H1 (cell line): ENCODE measurements around the gene RFX2. TPM values are rescaled to one million over a fixed set of nuclear protein-coding genes. Genes with fewer than 3 reads are reported as not detected.

Source experiments
- CTCF ChIA-PET: fragments of 300-600 bp; sonication (Branson Sonifier 250); formaldehyde crosslinking; loops from one replicate; lab custom pipeline; 2021; ENCODE audit not compliant: partially characterized antibody; lab: Charles Lee
- POLR2A ChIA-PET: fragments of 300-600 bp; sonication (Branson Sonifier 250); formaldehyde crosslinking; loops from one replicate; lab custom pipeline; 2021; ENCODE audit warnings: inconsistent platforms; ENCODE audit not compliant: partially characterized antibody; lab: Charles Lee
- DNase-seq, 2 experiments: peaks; one replicate each; pipeline versions ENCODE4 v3.0.0 to v3.0.0-alpha.2; 2010 to 2022; ENCODE audit warnings: low spot score in 2 of 2, low read depth in 1 of 2, mixed read lengths in 1 of 2
- FAIRE-seq: peaks from 2 replicates; lab custom pipeline; 2011; peaks lifted over from hg19 to GRCh38; lab: Jason Lieb, UNC
- H2AFZ ChIP-seq: 2 replicates; pipeline ENCODE4 v1.8.1; 2012; ENCODE audit warnings: low read length, inconsistent platforms
- H2AK5ac ChIP-seq: 2 replicates; pipeline ENCODE4 v1.6.1; 2013; ENCODE audit warnings: low read depth, low read length
- H2BK120ac ChIP-seq: replicated peaks from 2 replicates; pipeline ENCODE3; 2013; ENCODE audit warnings: low read depth, low read length, inconsistent platforms
- H2BK12ac ChIP-seq: 2 replicates; pipeline ENCODE4 v1.6.1; 2013; ENCODE audit warnings: low read depth, low read length
- H2BK15ac ChIP-seq: 2 replicates; pipeline ENCODE4 v1.6.1; 2013; ENCODE audit warnings: low read length
- H2BK20ac ChIP-seq: 2 replicates; pipeline ENCODE4 v1.6.1; 2013; ENCODE audit warnings: low read length
- H2BK5ac ChIP-seq: 2 replicates; pipeline ENCODE4 v1.6.1; 2013; ENCODE audit warnings: low read depth, low read length
- H3K14ac ChIP-seq: 2 replicates; pipeline ENCODE4 v1.6.1; 2013; ENCODE audit warnings: inconsistent platforms; ENCODE audit not compliant: insufficient read length
- H3K18ac ChIP-seq: 2 replicates; pipeline ENCODE4 v1.6.1; 2013; ENCODE audit warnings: low read length; ENCODE audit errors: extremely low read depth
- H3K23ac ChIP-seq: 2 replicates; pipeline ENCODE4 v1.6.1; 2013; ENCODE audit warnings: inconsistent platforms; ENCODE audit not compliant: insufficient read length
- H3K23me2 ChIP-seq: 2 replicates; pipeline ENCODE4 v1.6.1; 2013; ENCODE audit warnings: low read depth, low read length
- H3K27ac ChIP-seq: 2 replicates; pipeline ENCODE4 v1.6.1; 2011; ENCODE audit warnings: low read depth, low read length, inconsistent platforms
- H3K27me3 ChIP-seq, 4 experiments: replicated peaks in 1 of 4; 1 replicate in 1 of 4; 2 replicates in 3 of 4; pipeline versions ENCODE4 v1.6.1 to v1.8.1; 2011 to 2013; ENCODE audit warnings: low read length in 3 of 4, mild to moderate bottlenecking in 3 of 4, inconsistent platforms in 2 of 4, mixed read lengths in 2 of 4, moderate library complexity in 1 of 4; ENCODE audit not compliant: control insufficient read depth in 3 of 4, insufficient read depth in 3 of 4; ENCODE audit errors: extremely low read depth in 1 of 4
- H3K36me3 ChIP-seq, 4 experiments: 2 replicates each; pipeline versions ENCODE4 v1.6.1 to v1.8.1; 2011 to 2013; ENCODE audit warnings: mild to moderate bottlenecking in 4 of 4, low read length in 3 of 4, moderate library complexity in 2 of 4, control low read depth in 1 of 4, inconsistent platforms in 1 of 4; ENCODE audit not compliant: insufficient read depth in 4 of 4, control insufficient read depth in 2 of 4
- H3K4ac ChIP-seq: replicated peaks from 2 replicates; pipeline ENCODE3; 2013; ENCODE audit warnings: low read length, low read depth, mixed read lengths, inconsistent platforms; ENCODE audit not compliant: insufficient read length
- H3K4me1 ChIP-seq, 4 experiments: replicated peaks in 1 of 4; 1 replicate in 1 of 4; 2 replicates in 3 of 4; pipeline versions ENCODE4 v1.6.1 to v1.8.1; 2011 to 2013; ENCODE audit warnings: low read length in 3 of 4, inconsistent platforms in 2 of 4, mixed read lengths in 1 of 4; ENCODE audit not compliant: insufficient read depth in 4 of 4, control insufficient read depth in 3 of 4
- H3K4me2 ChIP-seq, 2 experiments: 2 replicates each; pipeline versions ENCODE4 v1.6.1 to v1.8.1; 2011 to 2013; ENCODE audit warnings: low read depth in 2 of 2, low read length in 2 of 2, control low read depth in 1 of 2, inconsistent platforms in 1 of 2, mild to moderate bottlenecking in 1 of 2; ENCODE audit not compliant: insufficient read depth in 1 of 2
- H3K4me3 ChIP-seq, 4 experiments: fragments of 200-600, 300-600 bp in 1 of 4; sonication (generic), shearing (Covaris generic), sonication (Bioruptor Twin) in 1 of 4; 2 replicates each; pipeline versions ENCODE4 v1.5.1 to v1.8.1; 2011 to 2016; ENCODE audit warnings: low read length in 4 of 4, low read depth in 3 of 4, control low read depth in 2 of 4, inconsistent platforms in 2 of 4, mild to moderate bottlenecking in 2 of 4, mixed read lengths in 1 of 4, moderate library complexity in 1 of 4; ENCODE audit not compliant: insufficient read depth in 2 of 4; ENCODE audit errors: extremely low read depth in 1 of 4
- H3K56ac ChIP-seq: replicated peaks from 2 replicates; pipeline ENCODE3; 2013; ENCODE audit warnings: low read depth, mild to moderate bottlenecking, mixed read lengths, low read length, inconsistent platforms; ENCODE audit not compliant: insufficient read length
- H3K79me1 ChIP-seq: 2 replicates; pipeline ENCODE4 v1.6.1; 2013; ENCODE audit warnings: low read depth, low read length, control low read depth
- H3K79me2 ChIP-seq, 2 experiments: 2 replicates each; pipeline versions ENCODE4 v1.6.1 to v1.8.1; 2012 to 2013; ENCODE audit warnings: low read length in 2 of 2, mild to moderate bottlenecking in 2 of 2, inconsistent platforms in 1 of 2; ENCODE audit not compliant: insufficient read depth in 2 of 2, control insufficient read depth in 1 of 2
- H3K9ac ChIP-seq, 4 experiments: replicated peaks in 1 of 4; 1 replicate in 1 of 4; 2 replicates in 3 of 4; pipeline versions ENCODE4 v1.6.1 to v1.8.1; 2011 to 2013; ENCODE audit warnings: low read depth in 3 of 4, low read length in 3 of 4, control low read depth in 2 of 4, mild to moderate bottlenecking in 2 of 4, moderate library complexity in 2 of 4, inconsistent platforms in 1 of 4; ENCODE audit errors: extremely low read depth in 1 of 4
- H3K9me3 ChIP-seq, 2 experiments: 2 replicates each; pipeline versions ENCODE4 v1.6.1 to v1.8.1; 2012 to 2013; ENCODE audit warnings: mild to moderate bottlenecking in 2 of 2, moderate library complexity in 2 of 2, control low read depth in 1 of 2, inconsistent platforms in 1 of 2, low read depth in 1 of 2, low read length in 1 of 2, mixed read lengths in 1 of 2; ENCODE audit not compliant: insufficient read depth in 2 of 2
- H4K20me1 ChIP-seq, 2 experiments: replicated peaks in 1 of 2; 2 replicates each; pipeline versions ENCODE3 to v1.8.1; 2011 to 2013; ENCODE audit warnings: inconsistent platforms in 2 of 2, low read length in 2 of 2, mild to moderate bottlenecking in 1 of 2; ENCODE audit not compliant: insufficient read depth in 2 of 2, control insufficient read depth in 1 of 2
- H4K5ac ChIP-seq: 2 replicates; pipeline ENCODE4 v1.6.1; 2013; ENCODE audit warnings: low read length, low read depth, mixed read lengths, inconsistent platforms; ENCODE audit not compliant: insufficient read length
- H4K8ac ChIP-seq: 2 replicates; pipeline ENCODE4 v1.8.0; 2013; ENCODE audit warnings: mild to moderate bottlenecking, moderate library complexity, low read length, inconsistent platforms; ENCODE audit not compliant: insufficient read depth; ENCODE audit errors: extremely low read depth
- H4K91ac ChIP-seq: replicated peaks from 2 replicates; pipeline ENCODE3; 2013; ENCODE audit warnings: low read length, mixed read lengths, inconsistent platforms; ENCODE audit not compliant: insufficient read length
- ASH2L ChIP-seq: fragments of 200-600, 300-600 bp; sonication (generic); IDR thresholded peaks from one replicate; pipeline ENCODE4 v1.7.1; 2017; ENCODE audit warnings: low read length
- BACH1 ChIP-seq: IDR thresholded peaks from 2 replicates; pipeline ENCODE4 v1.6.1; 2012; ENCODE audit warnings: low read length, improper control_type of control experiment
- CBX8 ChIP-seq: fragments of 300-800, 300-1000 bp; sonication (generic); IDR thresholded peaks from 2 replicates; pipeline ENCODE4 v1.7.1; 2016; ENCODE audit warnings: low read depth, low read length, borderline replicate concordance
- CHD1 ChIP-seq: IDR thresholded peaks from 2 replicates; pipeline ENCODE4 v1.6.1; 2012; ENCODE audit warnings: low read depth, low read length, improper control_type of control experiment
- EP300 ChIP-seq, 2 experiments: IDR thresholded peaks; 1 replicate in 1 of 2; 2 replicates in 1 of 2; pipeline ENCODE4 v1.6.1; 2011 to 2012; ENCODE audit warnings: low read depth in 2 of 2, low read length in 2 of 2, mild to moderate bottlenecking in 2 of 2, borderline replicate concordance in 1 of 2, inconsistent platforms in 1 of 2, moderate library complexity in 1 of 2
- FOSL1 ChIP-seq: IDR thresholded peaks from 2 replicates; pipeline ENCODE4 v1.6.1; 2011; ENCODE audit warnings: mild to moderate bottlenecking, low read depth, low read length, moderate library complexity; ENCODE audit not compliant: insufficient read depth
- JUND ChIP-seq: IDR thresholded peaks from 2 replicates; pipeline ENCODE4 v1.6.1; 2011; ENCODE audit warnings: mild to moderate bottlenecking, improper control_type of control experiment, low read length
- KDM4A ChIP-seq: IDR thresholded peaks from one replicate; pipeline ENCODE4 v1.7.1; 2012; ENCODE audit warnings: low read depth, mild to moderate bottlenecking, moderate library complexity, low read length, inconsistent platforms; ENCODE audit not compliant: severe bottlenecking
- MAFK ChIP-seq: IDR thresholded peaks from 2 replicates; pipeline ENCODE4 v1.6.1; 2012; ENCODE audit warnings: low read depth, mild to moderate bottlenecking, improper control_type of control experiment, low read length
- POLR2A ChIP-seq, 2 experiments: IDR thresholded peaks; 1 replicate in 1 of 2; 2 replicates in 1 of 2; pipeline ENCODE4 v1.6.1; 2011; ENCODE audit warnings: low read depth in 2 of 2, low read length in 2 of 2, mild to moderate bottlenecking in 2 of 2; ENCODE audit errors: control extremely low read depth in 1 of 2
- RNF2 ChIP-seq: fragments of 200-900, 300-1000 bp; sonication (generic); IDR thresholded peaks from 2 replicates; pipeline ENCODE4 v1.7.1; 2016; ENCODE audit warnings: borderline replicate concordance, low read depth, mild to moderate bottlenecking, antibody characterized with exemption, low read length; ENCODE audit not compliant: poor library complexity, severe bottlenecking; ENCODE audit errors: missing control alignments
- SUZ12 ChIP-seq: fragments of 200-600 bp; sonication (generic); IDR thresholded peaks from 2 replicates; pipeline ENCODE4 v1.6.1; 2012; ENCODE audit warnings: mild to moderate bottlenecking, inconsistent platforms, low read length, moderate library complexity, mixed read lengths
- WGBS, 2 experiments: shearing (Covaris generic) in 1 of 2; methylation state at CpG; one replicate each; pipeline versions ENCODE4 v1.1.6 to v1.1.7; 2013 to 2015; ENCODE audit warnings: low lambda C conversion rate in 2 of 2, mixed read lengths in 2 of 2, inconsistent platforms in 1 of 2, low coverage in 1 of 2, missing lambda C conversion rate in 1 of 2; ENCODE audit not compliant: insufficient replicate concordance in 2 of 2, insufficient coverage in 1 of 2, insufficient read length in 1 of 2; ENCODE audit errors: extremely low coverage in 1 of 2, missing lambda C conversion rate in 1 of 2; 5-methylcytosine and 5-hydroxymethylcytosine counted together
- polyA plus RNA-seq, 7 experiments: library from polyadenylated mRNA; depleted of rRNA in 3 of 7; stranded (reverse) in 5 of 7; unstranded in 2 of 7; fragments of >200 nt in 5 of 7; fragments of 200-250 nt in 2 of 7; gene quantifications; 1 replicate in 5 of 7; 2 replicates in 1 of 7; 4 replicates in 1 of 7; pipeline versions ENCODE4 v1.2.1 to v1.2.3, GENCODE V29; 2011 to 2013; ENCODE audit warnings: missing spikeins in 2 of 7, mixed read lengths in 2 of 7
- total RNA-seq: library from RNA; stranded (reverse); fragmentation: NEBNext Ultra II Directional; extraction: Animal tissue kit (Norgen Biotek cat#: 25700); gene quantifications from 2 replicates; pipeline ENCODE4 v1.2.1, GENCODE V29; 2021
- TF ChIP-seq, protein P1 (sequence below): IDR thresholded peaks from 2 replicates; pipeline ENCODE4 v1.6.1; 2012; ENCODE audit warnings: low read length, inconsistent platforms

RFX2 gene
- total and polyA plus RNA-seq, 2 of the 8 experiments (the other 6 are each of a cell fraction or from before 2014, with no cell fraction given), result 4.8 to 5.3 TPM

DNA sequence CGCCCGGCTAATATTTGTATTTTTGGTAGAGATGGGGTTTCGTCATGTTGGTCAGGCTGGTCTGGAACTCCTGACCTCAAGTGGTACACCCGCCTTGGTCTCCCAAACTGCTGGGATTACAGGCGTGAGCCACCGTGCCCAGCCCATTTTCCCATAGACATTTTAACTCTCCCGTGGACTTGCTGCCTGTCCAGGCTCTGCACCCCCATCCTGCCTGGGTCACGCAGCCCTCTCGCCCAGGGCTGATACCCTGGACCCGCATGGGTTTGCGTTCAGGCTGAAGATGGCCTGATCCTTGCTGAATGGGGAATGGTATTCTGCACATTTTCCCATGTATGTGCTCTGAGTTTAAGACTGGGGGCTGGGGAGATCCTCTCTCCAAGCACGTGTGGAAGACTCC is 86.4 kb downstream of the RFX2 start:
- Histone ChIP-seq H3K4me2 (no peak overlapping the region), H2BK15ac (no peak overlapping the region), H3K18ac (no peak overlapping the region), H2BK120ac (no peak overlapping the region), H3K9me3 (no peaks in the 10 kb centered on the region), H3K36me3 (no peaks in the 10 kb centered on the region), H2BK12ac (no peak overlapping the region), H4K20me1 (no peaks in the 10 kb centered on the region), H4K5ac (no peak overlapping the region), H2BK20ac (no peak overlapping the region), H3K79me1 (no peaks in the 10 kb centered on the region), H3K23me2 (no peaks in the 10 kb centered on the region), H3K56ac (no peak overlapping the region), H3K4me3 (no peak overlapping the region), H3K27ac (no peak overlapping the region), H3K14ac (no peak overlapping the region), H2AFZ (no peak overlapping the region), H3K4me1 (no peaks in the 10 kb centered on the region; a peak in 1 of 7 replicates), H3K27me3 (peaks cover 0 to 4% (median 0%) of the 10 kb centered on the region in 4 experiments; a peak in 4 of 7 replicates), H3K9ac (no peak overlapping the region), H3K4ac (no peak overlapping the region), H2BK5ac (no peak overlapping the region), H4K8ac (no peak overlapping the region), H3K23ac (no peak overlapping the region), H4K91ac (no peak overlapping the region), H2AK5ac (no peak overlapping the region), H3K79me2 (no peaks in the 10 kb centered on the region)
- CTCF ChIA-PET, result interaction anchor here (0.5 to 11.7 kb wide), 9 partner anchors 9 to 220 kb away, joined by 3 to 306 read pairs (median 31); partner anchors contain the start of gene NRTN
- FAIRE-seq (no peak), DNase-seq (no peak)
- POLR2A ChIA-PET, result no interaction called here
- 85% methylated on average over 12 of the region's 12 CpGs; no CpG with 5 or more reads in 1 of the 2 experiments for WGBS, 2 experiments
- TF ChIP-seq POLR2A (IDR thresholded peaks at IDR 0.05; ENCODE audit: control extremely low read depth in 1 of 2, low read depth in 2 of 2, low read length in 2 of 2), result no peak
- TF ChIP-seq RNF2, result no peak
- no peak for TF ChIP-seq CBX8
- no peak for TF ChIP-seq ASH2L
- no peak for TF ChIP-seq SUZ12
- TF ChIP-seq BACH1, result no peak
- TF ChIP-seq CHD1, result no peak
- no peak for TF ChIP-seq MAFK
- no peak for TF ChIP-seq KDM4A
- TF ChIP-seq FOSL1, result no peak
- TF ChIP-seq, protein P1, sequence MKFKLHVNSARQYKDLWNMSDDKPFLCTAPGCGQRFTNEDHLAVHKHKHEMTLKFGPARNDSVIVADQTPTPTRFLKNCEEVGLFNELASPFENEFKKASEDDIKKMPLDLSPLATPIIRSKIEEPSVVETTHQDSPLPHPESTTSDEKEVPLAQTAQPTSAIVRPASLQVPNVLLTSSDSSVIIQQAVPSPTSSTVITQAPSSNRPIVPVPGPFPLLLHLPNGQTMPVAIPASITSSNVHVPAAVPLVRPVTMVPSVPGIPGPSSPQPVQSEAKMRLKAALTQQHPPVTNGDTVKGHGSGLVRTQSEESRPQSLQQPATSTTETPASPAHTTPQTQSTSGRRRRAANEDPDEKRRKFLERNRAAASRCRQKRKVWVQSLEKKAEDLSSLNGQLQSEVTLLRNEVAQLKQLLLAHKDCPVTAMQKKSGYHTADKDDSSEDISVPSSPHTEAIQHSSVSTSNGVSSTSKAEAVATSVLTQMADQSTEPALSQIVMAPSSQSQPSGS, result no peak
- no peak for TF ChIP-seq JUND
- TF ChIP-seq EP300 (IDR thresholded peaks at IDR 0.05; ENCODE audit: borderline replicate concordance in 1 of 2, low read depth in 2 of 2, low read length in 2 of 2), result no peak
